GM21723 (cell line): ENCODE measurements around the gene ACSS1.

Source experiments
- ATAC-seq: cut with Tn5 transposase; IDR thresholded peaks from one replicate; pipeline ENCODE4 v1.9.1; 2021; ENCODE audit warnings: mild to moderate bottlenecking, moderate library complexity; ENCODE audit not compliant: unreplicated experiment

Gene ACSS1

GRCh38 chr20:25061103-25061799 is 3.3 kb upstream of the ACSS1 start:
- ATAC-seq, result no peak

- no peak for ATAC-seq
Observed at GRCh38 chr20:25059866-25060465, 2.0 kb upstream of the ACSS1 start.

GRCh38 chr20:25058847-25059810 is 1.2 kb upstream of the ACSS1 start:
- no peak for ATAC-seq

GRCh38 chr20:25057234-25058050 is 497 bp downstream of the ACSS1 start:
- ATAC-seq, result peak; percentile 40

GRCh38 chr20:25056690-25057233 is 1.2 kb downstream of the ACSS1 start:
- ATAC-seq, result peak; percentile 37

GRCh38 chr20:25055711-25056495 is 2.0 kb downstream of the ACSS1 start:
- ATAC-seq, result no peak

GRCh38 chr20:25054995-25055629 is 2.8 kb downstream of the ACSS1 start:
- ATAC-seq, result no peak

- ATAC-seq, result no peak
Observed at GRCh38 chr20:25054096-25054820, 3.7 kb downstream of the ACSS1 start.

GRCh38 chr20:25053255-25054031 is 4.5 kb downstream of the ACSS1 start:
- no peak for ATAC-seq

- no peak for ATAC-seq
Observed at GRCh38 chr20:25052255-25053194, 5.4 kb downstream of the ACSS1 start.

- ATAC-seq, result no peak
Observed at GRCh38 chr20:25051386-25052155, 6.4 kb downstream of the ACSS1 start.

GRCh38 chr20:25050501-25051350 is 7.2 kb downstream of the ACSS1 start:
- no peak for ATAC-seq

- no peak for ATAC-seq
Observed at GRCh38 chr20:25050082-25050481, 7.9 kb downstream of the ACSS1 start.

- no peak for ATAC-seq
Observed at GRCh38 chr20:25049261-25050060, 8.5 kb downstream of the ACSS1 start.
